ENCODE data around the gene GDPD5.

The GDPD5 gene

GRCh38 chr11:75491465-75491864, 34.3 kb downstream of the GDPD5 start:
- DNase-seq, result no peak

DNA sequence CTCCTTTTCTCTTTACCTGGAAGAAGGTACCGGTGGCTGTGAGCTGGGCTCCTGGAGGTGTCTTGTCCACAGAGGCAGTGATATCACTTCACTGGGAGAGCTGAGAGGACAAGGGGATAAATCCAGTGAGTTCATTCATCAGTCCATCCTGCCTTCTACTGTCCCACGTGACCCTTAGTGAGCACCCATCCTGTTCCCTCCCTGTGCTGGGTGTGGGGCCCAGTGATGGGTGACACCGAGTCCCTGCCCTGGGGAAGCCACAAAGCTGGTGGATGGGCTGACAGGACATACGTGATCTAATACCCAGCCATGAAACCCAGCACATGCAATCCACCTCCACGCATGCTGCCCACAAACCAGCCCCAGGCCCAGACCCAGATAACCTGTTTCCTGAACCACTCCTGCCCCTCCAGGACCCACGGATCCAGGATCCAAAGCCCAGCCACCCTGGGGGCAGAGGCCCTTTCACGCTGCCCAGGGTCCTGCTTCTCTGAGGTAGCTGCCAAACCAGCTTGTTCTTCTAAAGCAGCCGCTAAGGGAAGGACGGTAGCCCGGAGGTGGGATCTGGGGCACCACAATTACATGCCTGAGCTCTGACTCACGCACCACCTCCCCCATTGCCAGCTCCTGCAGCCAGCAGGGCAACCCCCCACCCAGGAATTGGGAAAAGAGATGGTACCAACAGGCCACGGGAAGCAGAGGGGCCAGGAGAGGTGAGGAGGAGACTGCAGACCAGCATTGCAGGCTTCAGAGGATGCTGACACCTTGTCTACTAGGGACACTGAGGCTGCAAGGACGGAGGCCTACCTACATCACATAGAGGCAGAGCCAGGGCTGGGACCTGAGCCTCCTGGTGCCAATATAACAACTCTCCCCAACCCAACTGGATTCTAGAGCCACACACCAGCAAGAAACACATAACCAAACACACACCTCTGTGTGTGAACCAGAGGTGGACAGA, 35.2 kb downstream of the GDPD5 start:
- DNase-seq, result no peak

DNA sequence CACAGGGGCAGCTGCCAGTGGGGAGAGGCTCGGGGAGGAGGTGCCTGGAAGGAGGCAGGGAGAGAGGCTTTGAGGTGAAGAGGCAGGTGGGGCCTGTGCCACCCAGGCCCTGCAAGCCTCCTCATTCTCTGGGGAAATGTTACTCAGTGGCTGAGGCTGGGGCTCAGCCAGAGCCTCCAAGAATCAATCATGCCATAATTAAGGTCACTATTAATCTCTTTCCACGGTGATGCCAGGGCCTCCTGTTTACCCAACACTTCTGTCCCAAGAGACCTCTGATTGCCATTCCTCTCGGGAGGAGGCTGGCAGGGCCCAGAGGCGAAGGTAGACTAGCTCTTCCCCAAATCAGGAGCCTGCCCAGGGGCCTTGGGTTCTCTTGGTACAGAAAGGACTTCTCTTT, 38.4 kb downstream of the GDPD5 start:
- DNase-seq, result no peak

DNA sequence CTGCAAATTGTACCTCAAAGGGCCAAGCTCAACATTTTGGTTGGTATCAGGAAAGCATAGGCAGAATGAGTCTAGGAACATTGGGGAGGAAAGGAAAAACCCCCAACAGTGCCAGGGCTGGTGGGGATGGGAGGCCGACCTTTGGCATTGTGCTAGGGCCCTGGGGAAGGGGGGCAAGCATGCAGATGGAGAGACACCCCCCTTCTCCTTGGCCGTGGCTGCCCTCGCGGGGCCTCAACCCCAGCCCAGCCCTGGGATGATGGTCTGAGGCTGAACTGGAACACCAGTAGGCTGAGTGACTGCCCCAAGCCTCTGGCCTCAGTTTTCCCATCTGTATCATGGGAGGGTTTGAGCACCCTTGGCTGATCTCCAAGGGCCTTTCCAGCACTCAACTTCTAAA, 40.0 kb downstream of the GDPD5 start:
- DNase-seq, result no peak

DNA sequence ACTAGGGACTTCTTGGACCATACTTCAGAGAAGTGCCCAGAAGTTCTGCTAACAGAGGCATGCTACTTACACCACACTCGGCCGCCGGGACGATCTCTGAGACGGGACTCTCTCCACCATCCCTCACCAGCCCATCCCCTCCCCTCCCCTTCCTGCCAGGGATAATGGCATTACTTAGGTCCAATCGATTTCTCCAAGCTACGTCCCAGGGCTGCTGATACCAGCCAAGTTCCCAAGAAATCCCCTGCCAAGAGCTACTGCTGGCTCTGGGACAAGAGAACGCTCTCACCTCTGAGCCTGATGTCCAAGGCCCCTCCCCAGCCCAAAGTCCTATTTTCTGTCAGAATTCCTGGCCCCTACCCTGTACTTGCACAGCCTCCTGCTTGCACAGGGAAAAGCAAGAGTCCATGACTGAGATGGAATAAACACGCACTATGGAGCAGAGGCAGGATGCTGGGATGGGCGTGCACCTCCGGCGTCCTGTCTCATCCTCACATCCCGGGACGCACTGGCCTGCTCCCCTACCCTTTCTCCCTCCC, 42.7 kb downstream of the GDPD5 start:
- no peak for DNase-seq

- DNase-seq, result no peak
These were observed 43.7 kb downstream of the GDPD5 start for GRCh38 chr11:75481922-75482606.

DNA sequence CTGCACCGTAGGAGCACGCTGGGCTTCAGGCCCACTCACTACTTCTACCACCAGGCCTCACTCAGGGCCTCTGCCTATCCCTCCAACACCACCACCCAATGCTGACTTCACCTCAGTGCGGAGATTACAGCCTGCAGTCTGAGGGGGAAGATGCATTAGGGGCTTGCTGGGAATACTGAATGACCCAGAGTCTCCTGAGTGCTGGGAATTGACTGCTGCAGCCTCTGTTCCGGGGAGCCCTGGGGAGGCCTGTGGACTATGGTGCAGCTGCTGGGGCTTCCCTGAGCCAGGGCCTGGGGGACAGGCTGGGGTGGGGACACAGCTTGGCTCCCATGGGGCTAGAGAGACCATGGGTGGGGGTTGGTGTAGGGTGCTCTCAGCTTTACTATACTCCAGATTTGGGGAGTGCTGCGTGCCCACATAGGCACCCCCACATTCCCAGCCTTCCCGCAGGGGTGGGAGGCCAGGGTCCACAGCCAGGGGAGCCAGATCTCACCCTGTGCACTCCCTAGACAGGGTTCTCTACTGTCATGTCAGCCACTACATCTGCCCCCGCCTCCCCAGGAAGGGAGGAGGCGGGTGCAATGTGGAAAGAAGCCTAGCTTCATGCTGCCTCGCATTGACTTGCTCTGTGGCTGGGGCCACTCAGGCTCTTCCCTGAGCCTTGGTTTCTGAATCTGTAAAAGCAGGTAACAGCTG, 44.4 kb downstream of the GDPD5 start:
- DNase-seq, result no peak

DNA sequence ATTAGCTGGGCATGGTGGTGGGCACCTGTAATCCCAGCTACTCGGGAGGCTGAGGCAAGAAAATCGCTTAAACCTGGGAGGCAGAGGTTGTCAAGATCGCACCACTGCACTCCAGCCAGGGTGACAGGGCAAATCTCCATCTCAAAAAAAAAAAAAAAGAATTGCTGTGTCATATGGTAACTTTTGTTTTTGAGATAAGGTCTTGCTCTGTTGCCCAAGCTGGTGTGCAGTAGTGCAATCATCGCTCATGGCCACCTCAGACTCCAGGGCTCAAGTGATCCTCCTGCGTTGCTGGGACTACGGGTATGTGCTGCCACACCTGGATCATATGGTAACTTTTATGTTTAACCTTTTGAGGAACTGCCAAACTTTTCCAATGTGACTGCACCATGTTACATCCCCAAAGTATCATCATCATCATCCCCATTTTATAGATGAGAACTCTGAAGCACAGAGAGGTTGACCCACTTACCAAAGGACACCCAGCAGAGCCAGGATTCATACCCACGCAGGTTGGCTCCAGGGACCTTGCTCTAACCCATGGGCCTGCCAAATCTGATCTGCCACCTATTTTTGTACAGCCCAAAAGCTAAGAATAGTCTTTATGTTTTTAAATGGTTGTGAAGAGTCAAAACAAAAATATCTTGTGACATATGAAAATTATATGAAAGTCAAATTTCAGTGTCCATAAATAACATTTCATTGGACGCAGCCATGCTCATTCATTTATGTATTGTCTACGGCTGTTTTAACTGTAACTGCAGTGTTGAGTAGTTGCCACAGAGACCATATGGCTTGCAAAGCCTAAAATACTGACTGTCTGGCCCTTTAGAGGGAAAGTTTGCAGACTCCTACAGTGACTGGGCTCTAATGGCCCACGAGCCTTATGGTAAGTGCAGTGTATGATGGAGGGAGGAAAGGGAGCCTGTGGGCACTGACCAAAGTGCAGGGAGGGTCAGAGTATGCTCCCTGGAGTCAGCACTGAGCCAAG, 45.3 kb downstream of the GDPD5 start:
- no peak for DNase-seq

- no peak for DNase-seq
These were observed 46.1 kb downstream of the GDPD5 start for GRCh38 chr11:75479597-75480145.

- no peak for DNase-seq
These were observed 46.8 kb downstream of the GDPD5 start for GRCh38 chr11:75478783-75479596.

- DNase-seq, result no peak
These were observed 48.2 kb downstream of the GDPD5 start for GRCh38 chr11:75477614-75477935.

- no peak for DNase-seq
These were observed 48.8 kb downstream of the GDPD5 start for GRCh38 chr11:75476739-75477613.

DNA sequence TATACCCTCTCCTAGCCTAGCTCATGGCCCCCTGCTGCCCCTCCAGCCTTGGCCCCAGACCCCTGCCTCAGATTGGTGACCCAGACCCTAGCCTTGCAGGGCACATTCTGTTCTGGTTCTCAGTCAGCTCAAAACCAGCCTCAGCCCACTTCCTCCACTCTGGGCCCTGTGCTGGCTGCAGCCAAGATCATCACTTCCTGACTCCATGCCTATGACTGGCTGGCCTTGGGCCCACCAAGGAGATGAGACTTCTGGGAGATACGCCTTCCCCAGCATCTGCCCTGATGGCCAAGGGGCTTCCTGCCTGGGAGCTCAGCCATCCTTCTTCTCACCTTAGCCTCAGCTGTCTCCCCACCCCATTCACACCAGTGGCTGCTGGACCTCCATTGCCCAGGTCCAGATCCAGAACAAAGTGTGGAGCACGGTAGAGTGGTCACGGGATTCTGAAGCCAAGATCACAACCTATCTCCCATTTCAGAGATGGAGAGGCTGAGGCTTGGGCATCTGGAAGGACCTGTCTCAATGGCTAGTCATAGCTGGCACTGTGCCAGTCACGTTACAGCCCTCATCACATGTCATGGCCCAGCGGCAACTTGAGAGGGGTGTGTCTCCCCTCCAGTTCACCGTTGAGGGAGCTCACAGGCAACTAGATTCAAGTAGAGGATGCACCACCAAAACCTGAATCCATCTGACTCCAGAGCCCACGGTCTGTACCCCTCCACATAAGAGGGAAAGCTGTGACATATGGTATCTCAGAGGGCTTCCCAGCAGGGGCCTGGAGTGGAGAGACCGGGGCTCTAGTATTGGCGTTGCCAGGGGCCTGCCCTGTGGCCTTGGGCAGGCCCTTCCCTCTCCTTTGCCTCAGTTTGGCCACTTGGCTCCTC, 49.7 kb downstream of the GDPD5 start:
- DNase-seq, result no peak

- DNase-seq, result no peak
These were observed 50.6 kb downstream of the GDPD5 start for GRCh38 chr11:75474878-75475766.

DNA sequence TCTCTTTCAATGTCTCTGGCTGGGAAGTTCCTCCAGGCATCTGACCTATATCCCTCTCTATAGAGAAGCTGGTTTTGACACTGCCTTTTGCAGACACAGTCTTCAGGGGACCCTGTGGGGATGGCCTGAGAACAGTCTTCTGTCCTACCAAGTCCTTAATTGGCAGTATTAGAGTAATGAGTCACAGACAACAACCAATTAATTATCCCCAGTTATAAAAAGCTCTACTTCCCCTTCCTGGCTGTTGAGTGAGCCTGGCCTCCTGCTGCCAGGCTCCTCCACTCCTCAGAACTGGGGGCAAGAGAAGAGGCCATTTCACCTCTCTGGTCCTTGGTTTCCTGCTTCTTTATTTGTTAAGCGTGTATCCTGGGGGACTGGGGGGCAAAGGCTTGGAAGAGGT, 51.5 kb downstream of the GDPD5 start:
- no peak for DNase-seq

GRCh38 chr11:75473684-75474083, 52.1 kb downstream of the GDPD5 start:
- DNase-seq, result no peak

DNA sequence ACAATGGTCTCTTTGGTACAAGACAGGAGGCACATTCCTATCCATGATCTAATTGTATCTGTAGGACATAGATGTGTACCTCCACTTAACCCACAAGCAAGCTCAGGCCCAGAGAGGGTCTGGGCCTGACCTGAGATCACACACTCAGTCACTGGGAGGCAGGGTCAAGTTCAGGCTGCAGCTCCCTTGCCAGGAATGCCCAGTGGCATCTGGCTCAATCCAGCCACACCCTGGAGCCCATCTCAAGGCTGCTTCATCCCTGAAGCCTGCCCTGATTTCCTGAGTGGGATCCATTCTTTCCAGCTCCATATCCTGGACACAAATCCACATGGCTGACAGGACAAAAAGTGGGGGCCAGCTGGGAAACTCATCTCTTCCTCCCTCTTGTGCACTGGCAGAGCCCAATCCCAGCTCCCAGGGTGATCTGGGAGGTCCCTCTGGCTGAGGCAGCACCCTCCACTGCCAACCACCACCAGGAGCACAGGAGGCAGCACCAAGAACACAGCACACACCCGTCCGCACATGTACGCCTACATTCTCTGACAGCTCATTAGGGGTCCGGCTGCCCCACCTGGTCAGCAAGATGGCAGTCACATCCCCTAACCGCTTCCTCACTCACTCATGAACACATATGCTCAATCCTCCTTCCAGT, 53.5 kb downstream of the GDPD5 start:
- DNase-seq, result no peak

Data from activated gamma-delta T cell (primary cell).